Left ventricle myocardium superior (tissue), 1 donor: ENCODE data around the gene ODAD4. TPM values are rescaled to one million over a fixed set of nuclear protein-coding genes. Genes with fewer than 3 reads are reported as not detected.

ENCODE experiments used
- ATAC-seq: fragments of 200-7000 bp; cut with Tn5 transposase; one replicate; pipeline ENCODE4 v1.9.1; 2020; ENCODE audit warnings: mild to moderate bottlenecking, moderate library complexity
- DNase-seq: peaks from one replicate; pipeline ENCODE4 v3.0.0-alpha.2; 2020
- intact Hi-C: fragments of 100-400 bp; cut with micrococcal nuclease; formaldehyde crosslinking; loops from one replicate; pipeline ENCODE4 v1.11.0; 2022
- total RNA-seq: library from RNA; stranded (reverse); fragmentation: NEBNext Ultra II Directional; extraction: Animal tissue kit (Norgen Biotek cat#: 25700); gene quantifications from one replicate; pipeline ENCODE4 v1.2.1, GENCODE V29; 2021
- donor health status: DM: no; HTN: yes; CAD: no; lungs with severe emphysema.

Gene ODAD4
- total RNA-seq, 1 donor from 2014 or later = 0.52 TPM

DNA sequence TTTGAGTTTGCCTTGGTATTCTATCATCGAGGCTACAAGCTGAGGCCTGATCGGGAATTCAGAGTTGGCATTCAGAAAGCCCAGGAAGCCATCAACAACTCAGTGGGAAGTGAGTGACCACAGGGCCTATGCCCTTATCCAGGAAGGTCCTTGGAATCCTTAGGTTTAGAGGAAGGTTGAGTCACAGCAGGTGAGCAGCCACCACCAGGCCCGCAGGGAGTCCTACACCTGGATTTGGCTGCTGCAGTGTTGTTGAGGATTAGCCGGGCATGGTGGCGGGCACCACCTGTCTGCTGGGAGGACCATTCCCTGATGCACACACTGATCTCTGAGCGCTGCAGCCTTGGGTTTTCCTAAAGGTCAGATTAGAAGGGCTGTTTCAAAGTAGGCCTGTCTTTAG is 5.2 kb downstream of the ODAD4 start:
- no peak for ATAC-seq
- DNase-seq = no peak
- intact Hi-C loops = no loop called here

DNA sequence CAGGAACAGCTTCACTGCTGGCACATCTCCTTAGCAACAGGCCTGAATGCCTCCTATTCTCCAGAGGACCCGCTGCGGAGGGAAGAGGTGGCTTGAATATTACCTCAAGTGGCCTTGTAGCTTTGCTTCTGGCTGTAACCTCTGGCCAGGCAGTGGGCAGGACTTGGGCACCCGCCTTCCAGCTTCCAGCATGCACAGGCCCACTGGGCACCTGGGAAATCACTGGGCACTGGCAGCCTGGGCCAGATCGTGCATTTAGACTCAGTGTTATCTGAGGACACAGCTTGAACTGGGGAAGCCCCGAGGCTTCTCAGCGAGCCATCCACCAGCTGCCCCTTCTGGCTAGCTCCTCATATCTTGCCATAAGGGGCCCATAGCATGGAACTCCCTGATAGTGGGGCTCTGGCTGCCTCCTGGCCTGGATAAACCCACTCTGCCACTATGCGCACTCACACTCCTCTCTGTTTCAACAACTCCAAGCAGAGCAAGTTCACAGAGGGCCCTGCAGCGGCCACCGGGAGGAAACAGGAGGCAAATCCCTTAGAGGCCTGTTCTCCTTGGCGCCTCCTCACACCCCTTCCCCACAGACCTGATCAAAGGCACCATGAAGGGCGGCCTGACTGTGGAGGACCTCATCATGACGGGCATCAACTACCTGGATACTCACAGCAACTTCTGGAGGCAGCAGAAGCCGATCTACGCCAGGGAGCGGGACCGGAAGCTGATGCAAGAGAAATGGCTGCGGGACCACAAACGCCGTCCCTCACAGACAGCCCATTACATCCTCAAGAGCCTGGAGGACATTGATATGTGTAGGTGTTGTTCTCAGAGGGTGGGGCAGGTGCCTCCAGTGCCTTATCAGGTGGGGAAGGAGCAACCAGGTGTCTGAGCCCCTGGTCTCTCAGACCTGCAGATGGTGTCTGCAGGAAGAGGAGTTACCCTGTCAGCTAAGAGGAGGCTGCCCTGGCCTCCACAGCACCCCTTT is 7.8 kb downstream of the ODAD4 start:
- DNase-seq = peak; percentile 80
- intact Hi-C loops = no loop called here

DNA sequence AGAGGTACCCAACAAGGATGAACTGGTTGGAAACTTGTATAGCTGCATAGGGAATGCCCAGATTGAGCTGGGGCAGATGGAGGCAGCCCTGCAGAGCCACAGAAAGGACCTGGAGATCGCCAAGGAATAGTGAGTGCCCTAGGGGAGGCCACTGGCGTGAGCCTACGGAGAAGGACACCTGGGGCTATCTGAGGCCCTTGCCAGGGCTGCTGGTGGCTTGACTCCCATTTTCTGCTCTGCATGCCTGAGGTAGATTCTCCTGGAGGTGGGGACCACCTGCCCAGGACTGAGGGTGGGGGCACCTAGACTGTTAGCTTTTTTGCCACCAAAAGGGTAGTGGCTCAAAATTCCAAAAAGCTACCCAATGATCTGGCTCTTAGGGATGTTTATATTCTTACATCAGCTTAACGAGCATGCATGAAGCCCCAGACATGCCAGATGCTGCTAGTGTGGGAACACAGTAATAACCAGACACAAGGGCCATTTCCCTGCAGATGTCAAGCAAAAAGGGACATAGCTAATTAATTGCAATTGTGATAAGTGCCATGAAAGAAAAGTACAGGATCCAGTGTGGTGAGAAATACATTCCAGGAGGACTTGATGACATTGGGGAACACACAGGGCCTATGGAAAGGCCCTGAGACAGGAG is 8.8 kb downstream of the ODAD4 start:
- DNase-seq (no peak), ATAC-seq (no peak)
- intact Hi-C loops = no loop called here

More for the DNA sequence above, 7.8 kb downstream of the ODAD4 start:
- peak; percentile 94 for ATAC-seq

DNA sequence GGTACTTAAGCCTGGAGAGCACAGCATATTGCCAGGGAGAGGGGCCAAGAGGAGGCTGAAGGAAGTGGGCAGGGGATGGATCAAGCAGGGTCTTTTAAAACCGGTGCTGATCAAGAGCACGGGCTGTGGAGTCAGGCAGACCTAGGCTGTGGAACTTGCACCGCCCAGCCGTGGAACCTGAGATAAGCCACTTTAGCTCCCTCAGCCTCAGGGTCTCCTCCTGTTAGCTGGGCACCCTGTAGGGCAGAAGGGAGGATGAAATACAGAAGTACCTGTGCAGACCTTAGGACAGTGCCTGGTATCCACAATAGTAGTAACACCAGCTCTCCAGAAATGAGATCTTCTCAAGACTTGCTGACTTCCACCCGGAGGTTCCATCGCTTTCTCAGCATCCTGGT is 9.3 kb downstream of the ODAD4 start:
- intact Hi-C loops = no loop called here
- no peak for DNase-seq
- ATAC-seq = no peak

DNA sequence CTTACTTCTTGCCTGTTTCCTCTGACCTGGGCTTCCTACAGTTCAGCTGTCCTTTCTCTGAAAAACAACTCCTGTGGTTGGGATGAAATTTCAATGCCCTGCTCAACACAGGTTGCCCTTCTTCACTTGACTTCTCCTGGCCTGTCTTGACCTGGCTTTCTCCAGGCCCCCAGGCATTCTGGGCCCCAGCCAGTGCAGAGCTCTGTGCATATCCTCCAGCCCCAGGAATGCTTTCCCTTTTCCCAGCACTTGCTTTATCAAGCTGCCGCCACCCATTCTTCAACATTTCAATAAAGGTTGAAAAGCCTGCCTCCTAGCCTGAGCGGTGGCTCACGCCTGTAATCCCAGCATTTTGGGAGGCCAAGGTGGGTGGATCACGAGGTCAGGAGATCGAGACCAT is 10.8 kb downstream of the ODAD4 start:
- intact Hi-C loops = no loop called here
- ATAC-seq = no peak

DNA sequence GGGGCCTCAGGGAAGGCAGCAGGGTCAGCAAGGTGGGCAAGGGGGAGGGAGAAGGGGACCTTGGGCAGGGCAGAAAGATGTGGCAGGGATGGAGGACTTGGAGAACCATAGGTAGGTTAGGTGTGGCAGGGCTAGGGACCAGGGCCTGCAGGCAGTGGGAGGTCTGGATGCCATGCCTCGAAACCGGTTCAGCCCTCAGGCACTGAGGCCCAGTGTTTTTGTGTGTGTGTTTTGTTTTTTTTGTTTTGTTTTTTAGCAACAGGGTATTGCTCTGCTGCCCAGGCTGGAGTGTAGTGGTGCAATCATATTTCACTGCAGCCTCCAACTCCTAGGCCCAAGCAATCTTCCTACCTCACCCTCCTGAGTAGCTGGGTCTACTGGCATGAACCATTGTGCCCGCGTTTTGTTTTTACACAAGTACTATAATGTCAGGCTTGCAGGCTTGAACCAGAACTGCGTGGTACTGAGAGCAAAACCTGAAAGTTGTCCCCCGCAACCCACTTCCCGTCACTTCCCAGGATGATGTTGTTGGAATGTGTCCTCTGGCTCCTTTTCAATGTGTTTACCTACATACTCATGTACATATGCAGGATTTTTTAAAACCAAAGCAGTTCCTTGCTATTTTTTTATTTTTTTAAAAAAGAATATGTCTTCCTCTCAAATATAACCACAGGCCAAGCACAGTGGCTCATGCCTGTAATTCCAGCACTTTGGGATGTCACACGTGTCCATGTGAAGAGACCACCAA is 12.4 kb downstream of the ODAD4 start:
- no peak for ATAC-seq
- intact Hi-C loops = no loop called here
- no peak for DNase-seq

More for the DNA sequence above, 10.8 kb downstream of the ODAD4 start:
- DNase-seq = no peak

DNA sequence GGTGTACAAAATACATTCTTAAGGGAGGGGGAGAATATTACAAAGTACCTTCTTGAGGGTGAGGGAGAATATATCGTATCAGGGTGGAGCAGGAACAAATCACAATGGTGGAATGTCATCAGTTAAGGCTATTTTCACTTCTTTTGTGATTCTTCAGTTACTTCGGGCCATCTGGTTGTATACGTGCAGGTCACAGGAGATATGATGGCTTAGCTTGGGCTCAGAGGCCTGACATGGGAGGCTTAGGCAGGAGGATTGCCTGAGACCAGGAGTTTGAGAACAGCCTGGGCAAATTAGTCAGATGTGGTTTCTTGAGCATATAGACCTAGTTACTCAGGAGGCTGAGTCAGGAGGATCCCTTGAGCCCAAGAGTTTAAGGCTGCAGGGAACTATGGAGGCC is 13.1 kb downstream of the ODAD4 start:
- DNase-seq = no peak
- ATAC-seq = no peak
- intact Hi-C loops = no loop called here

DNA sequence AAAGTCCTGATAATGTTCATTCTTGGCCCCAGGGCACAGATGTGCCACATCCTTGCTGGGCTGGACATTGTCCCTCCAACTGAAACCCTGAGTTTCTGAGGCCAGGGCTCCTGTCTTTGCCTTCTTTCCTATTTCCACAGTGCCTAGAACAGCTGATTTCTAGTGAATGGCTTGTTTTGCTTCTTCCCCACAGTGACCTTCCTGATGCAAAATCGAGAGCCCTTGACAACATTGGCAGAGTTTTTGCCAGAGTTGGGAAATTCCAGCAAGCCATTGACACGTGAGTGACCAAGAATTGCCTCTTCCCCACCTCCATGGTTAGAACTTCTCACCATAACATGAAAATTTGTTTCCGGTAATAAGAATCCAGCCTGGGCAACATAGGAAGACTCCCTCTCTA is 14.5 kb downstream of the ODAD4 start:
- ATAC-seq (no peak), DNase-seq (no peak)
- intact Hi-C loops = no loop called here

DNA sequence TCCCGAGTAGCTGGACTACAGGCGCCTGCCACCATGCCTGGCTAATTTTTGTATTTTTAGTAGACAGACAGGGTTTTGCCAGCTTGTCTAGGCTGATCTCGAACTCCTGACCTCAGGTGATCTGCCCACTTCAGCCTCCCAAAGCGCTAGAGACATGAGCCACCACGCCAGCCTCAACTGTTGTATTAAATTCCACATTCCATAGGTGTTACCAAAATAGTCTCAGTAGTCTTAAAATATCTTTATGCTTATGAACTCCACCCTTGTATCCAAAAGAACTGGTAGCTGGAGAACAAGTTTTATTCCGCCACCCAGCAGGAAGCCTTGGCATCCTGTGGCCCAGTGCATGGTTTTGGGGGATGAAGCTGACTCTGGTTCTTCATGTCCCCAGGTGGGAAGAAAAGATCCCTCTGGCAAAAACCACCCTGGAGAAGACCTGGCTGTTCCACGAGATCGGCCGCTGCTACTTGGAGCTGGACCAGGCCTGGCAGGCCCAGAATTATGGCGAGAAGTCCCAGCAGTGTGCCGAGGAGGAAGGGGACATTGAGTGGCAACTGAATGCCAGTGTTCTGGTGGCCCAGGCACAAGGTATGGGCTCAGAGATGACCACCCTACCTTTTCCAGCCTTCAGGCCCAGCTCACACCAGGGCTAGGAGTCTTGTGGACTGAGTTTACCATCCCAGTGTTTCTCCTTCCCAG is 18.5 kb downstream of the ODAD4 start:
- intact Hi-C loops = no loop called here
- no peak for DNase-seq
- ATAC-seq = no peak

DNA sequence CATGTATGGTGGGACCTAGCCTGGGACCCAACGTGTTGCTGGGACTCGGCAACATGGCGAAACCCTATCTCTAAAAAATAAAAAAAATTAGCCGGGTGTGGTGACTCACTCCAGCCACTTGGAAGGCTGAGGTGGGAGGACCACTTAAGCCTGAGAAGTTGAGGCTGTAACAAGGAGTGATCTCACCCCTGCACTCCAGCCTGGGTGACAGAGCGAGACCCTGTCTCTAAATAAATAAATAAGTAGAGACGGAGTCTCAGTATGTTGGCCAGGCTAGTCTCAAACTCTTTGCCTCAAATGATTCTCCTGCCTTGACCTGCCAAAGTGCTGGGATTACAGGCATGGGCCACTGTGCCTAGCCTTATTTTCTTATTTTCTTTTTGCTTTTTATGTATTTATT is 26.1 kb downstream of the ODAD4 start:
- intact Hi-C loops = loop anchor here (10.0 kb wide), 1 partner anchor 128 kb away; no protein-coding TSS in a partner anchor
- ATAC-seq (no peak), DNase-seq (no peak)

DNA sequence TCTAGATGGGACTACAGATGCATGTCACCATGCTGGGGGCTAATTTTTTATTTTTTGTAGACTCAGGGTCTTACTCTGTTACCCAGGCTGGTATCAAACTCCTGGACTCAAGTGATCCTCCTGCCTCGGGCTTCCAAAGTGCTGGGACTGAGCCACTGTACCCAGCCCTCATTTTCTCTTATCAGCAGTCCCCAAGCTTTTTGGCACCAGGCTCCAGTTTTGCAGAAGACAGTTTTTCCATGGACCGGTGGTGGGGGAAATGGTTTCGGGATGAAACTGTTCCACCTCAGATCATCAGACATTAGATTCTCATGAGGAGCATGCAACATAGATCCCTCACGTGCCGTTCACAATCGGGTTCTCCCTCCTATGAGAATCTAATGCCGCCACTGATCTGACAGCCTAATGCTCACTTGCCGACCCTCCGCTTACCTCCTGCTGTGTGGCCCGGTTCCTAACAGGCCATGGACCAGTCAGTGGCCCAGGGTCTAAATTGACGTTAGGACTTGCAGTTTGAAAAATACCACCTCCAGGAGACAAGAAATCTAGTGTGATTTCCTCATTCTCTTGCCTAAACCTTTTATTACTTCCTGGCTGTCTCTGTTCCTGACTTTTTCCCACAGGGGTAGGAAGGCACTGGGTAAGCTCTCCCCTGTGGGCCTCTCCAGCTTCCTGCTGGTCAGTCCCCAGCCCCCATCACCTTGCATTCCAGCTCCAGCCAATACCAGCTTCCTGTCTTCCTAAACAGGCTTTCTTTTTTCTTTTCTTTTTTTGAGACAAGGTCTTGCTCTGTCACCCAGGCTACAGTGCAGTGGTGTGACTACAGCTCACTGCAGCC is 26.8 kb downstream of the ODAD4 start:
- ATAC-seq = no peak
- DNase-seq = no peak
- intact Hi-C loops = loop anchor here (10.0 kb wide), 1 partner anchor 128 kb away; no protein-coding TSS in a partner anchor

DNA sequence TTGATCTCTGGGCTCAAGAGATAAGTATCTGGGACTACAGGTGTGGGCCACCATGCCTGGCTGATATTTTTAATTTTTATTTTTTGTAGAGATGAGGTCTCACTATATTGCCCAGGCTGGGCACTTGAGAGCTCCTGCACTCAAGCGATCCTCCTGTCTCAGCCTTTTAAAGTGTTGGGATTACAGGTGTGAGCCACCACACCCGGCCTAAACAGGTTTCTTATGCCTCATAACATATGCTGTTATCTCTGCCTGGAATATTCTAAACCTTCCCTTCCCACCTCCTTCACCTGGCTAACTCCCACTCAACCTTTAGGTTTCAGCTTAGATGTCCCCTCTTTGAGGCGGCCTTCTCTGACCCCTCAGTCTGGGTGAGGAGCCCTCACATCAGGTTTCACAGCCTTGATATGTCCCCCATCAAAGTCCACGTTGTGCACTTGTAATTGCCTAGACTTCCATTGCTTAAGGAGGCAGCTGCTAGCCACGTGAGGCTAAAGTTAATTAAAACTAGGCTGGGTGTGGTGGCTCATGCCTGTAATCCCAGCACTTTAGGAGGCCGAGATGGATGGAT is 27.5 kb downstream of the ODAD4 start:
- no peak for ATAC-seq
- no peak for DNase-seq
- intact Hi-C loops = loop anchor here (10.0 kb wide), 1 partner anchor 127 kb away; no protein-coding TSS in a partner anchor

DNA sequence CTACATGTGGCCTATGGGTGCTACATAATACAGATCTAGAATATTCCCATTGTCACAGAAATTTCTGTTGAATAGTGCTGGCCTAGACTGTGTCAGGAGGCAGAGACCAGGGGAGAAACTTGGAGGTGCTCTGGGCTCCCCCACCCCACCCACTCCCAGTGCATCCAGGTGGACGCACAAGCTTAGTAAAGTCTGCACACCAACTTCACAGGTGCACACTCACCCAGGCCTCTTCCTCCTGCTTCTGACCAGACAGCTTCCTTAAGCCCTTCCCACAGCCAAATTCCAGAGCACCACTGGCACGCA is 28.6 kb downstream of the ODAD4 start:
- ATAC-seq (no peak), DNase-seq (no peak)

DNA sequence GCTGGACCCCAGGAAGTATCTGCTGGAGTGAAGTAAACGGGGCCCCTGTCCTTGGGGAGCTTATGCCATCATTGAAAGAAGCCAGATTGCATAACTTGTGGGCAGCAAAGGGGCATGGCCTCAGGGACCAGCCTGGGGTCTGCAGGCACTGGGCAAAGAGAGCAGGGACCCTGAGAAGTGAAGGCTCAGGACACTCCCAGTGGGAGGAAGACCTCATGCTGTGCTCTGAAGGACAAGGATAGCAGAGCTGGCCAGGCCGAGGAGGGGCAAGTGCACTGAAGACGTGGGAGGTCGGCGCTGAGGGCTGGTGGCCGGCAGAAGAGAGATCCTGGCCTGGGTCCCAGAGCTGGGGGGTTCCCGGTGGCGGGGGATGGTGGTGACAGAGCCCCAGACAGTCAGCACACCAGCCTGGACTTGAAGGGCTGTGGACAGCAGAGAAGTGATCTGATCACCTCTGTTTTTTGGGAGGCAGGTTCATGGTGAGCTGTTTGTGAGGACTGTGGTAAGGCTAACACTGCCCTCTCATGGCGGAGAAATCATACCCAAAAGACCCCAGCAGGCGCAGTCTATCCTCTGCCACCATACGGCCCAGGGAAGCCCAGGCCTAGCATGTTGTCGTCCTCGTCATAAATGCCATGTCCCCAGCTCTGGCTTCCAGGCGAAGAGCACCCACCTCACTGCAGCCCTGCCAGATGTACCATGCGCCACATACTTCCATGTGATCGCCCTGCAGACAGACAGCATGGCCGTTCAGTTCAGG is 29.1 kb downstream of the ODAD4 start:
- intact Hi-C loops = loop anchor here (10.0 kb wide), 1 partner anchor 125 kb away; no protein-coding TSS in a partner anchor
- DNase-seq = no peak
- ATAC-seq = peak; percentile 55

More for the DNA sequence above, 28.6 kb downstream of the ODAD4 start:
- intact Hi-C loops = loop anchor here (10.0 kb wide), 1 partner anchor 126 kb away; no protein-coding TSS in a partner anchor

DNA sequence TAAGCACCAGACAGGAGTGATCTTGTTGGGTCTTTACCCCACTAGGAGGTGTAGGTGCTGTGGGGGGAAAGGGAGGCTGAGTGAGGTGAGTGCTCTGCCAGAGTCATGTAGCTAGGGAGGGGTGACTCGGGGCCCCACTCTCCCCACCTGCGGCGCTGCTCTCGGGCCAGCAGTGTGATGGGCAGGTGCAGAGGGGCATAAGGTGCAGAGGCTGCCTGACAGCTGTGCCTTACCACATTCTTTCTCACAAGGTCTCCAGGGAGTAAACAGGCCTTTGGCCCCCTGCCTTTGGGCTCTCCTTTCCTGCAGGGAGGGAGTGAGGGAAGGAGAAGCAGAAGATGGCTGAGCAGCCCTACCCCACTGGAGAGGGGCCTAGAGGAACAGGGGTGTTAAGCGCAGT is 31.7 kb downstream of the ODAD4 start:
- intact Hi-C loops = no loop called here

DNA sequence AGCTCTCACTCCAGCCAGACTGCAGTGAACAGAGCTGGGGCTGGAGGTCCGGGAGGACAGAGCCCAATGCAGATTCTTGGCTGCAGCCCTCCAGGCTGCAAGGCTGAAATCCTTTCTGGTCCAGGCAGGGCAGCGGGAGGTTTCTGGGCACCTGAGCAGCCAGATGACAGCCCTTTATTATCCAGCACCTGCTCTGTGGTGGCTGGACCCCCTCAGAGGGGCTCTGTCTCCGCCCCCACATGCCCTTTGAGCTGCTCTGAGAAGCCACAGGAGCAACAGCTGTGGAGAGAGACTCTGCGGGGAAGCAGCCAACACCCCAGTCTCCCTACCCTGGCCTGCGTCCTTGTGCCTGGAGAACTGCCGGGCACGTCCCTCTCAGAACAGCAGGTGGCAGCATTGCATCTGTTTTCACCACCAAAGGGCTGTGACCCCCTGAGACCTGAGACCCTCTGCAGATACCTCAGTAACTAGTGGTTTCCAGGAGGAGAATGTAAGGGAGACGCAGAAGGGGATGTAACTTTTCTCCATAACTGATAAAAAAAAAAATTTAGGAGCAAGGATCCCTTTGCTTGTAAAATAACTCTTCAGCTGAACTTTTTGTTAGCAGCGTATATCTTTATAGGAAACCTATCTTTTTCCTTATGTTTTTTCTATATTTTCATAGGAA is 32.5 kb downstream of the ODAD4 start:
- peak; percentile 23 for ATAC-seq
- DNase-seq = peak; percentile 83
- intact Hi-C loops = no loop called here

More for the DNA sequence above, 31.7 kb downstream of the ODAD4 start:
- DNase-seq (no peak), ATAC-seq (no peak)
